Hepatocyte (in vitro differentiated cells): ENCODE data around the gene MFRP.

ENCODE experiments used
- EZH2 ChIP-seq: fragments of 200-600 bp; sonication (generic); IDR thresholded peaks from 2 replicates; pipeline ENCODE4 v1.6.1; 2016; ENCODE audit warnings: antibody characterized with exemption, mild to moderate bottlenecking, borderline replicate concordance
- EZH2phosphoT487 ChIP-seq: fragments of 200-600 bp; sonication (generic); IDR thresholded peaks from one replicate; pipeline ENCODE4 v1.6.1; 2018; ENCODE audit warnings: antibody characterized with exemption, mild to moderate bottlenecking, low read depth, moderate library complexity; ENCODE audit not compliant: unreplicated experiment, severe bottlenecking
- TF ChIP-seq, protein P1 (sequence below): fragments of 200-600 bp; sonication (generic); IDR thresholded peaks from 2 replicates; pipeline ENCODE4 v1.5.1; 2016; ENCODE audit warnings: antibody characterized with exemption, mild to moderate bottlenecking; ENCODE audit not compliant: poor library complexity

GRCh38 chr11:119370486-119371046 is 24.1 kb upstream of the MFRP start:
- TF ChIP-seq, protein P1, sequence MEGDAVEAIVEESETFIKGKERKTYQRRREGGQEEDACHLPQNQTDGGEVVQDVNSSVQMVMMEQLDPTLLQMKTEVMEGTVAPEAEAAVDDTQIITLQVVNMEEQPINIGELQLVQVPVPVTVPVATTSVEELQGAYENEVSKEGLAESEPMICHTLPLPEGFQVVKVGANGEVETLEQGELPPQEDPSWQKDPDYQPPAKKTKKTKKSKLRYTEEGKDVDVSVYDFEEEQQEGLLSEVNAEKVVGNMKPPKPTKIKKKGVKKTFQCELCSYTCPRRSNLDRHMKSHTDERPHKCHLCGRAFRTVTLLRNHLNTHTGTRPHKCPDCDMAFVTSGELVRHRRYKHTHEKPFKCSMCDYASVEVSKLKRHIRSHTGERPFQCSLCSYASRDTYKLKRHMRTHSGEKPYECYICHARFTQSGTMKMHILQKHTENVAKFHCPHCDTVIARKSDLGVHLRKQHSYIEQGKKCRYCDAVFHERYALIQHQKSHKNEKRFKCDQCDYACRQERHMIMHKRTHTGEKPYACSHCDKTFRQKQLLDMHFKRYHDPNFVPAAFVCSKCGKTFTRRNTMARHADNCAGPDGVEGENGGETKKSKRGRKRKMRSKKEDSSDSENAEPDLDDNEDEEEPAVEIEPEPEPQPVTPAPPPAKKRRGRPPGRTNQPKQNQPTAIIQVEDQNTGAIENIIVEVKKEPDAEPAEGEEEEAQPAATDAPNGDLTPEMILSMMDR, result no peak
- TF ChIP-seq EZH2 (no peak), EZH2phosphoT487 (no peak)
